LNCAP (cell line): ENCODE measurements around the gene GSK3A.

Experiments
- CTCF ChIP-seq: fragments of 450-650 bp; IDR thresholded peaks from 2 replicates; pipeline ENCODE4 v1.5.1; 2017; ENCODE audit warnings: mild to moderate bottlenecking

The GSK3A gene

DNA sequence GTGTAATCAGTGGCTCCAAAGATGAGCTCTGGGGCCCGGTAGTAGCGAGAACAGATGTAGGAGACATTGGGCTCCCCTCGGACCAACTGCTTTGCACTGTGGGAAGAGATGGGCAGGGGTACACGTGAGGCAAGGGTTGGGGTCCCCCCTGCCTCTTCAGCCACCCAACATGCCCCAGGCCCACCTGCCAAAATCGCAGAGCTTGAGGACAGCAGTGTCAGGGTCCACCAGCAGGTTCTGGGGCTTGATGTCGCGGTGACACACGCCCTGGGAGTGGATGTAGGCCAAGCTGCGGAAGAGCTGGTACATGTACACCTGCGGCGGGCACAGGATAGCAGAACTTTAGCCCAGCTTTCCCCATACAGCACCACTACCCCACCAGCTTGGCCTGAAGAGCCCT is 8.0 kb downstream of the GSK3A start:
- no peak for TF ChIP-seq CTCF

GRCh38 chr19:42233678-42234292 is 8.6 kb downstream of the GSK3A start:
- no peak for TF ChIP-seq CTCF

- no peak for TF ChIP-seq CTCF
Measured at GRCh38 chr19:42233106-42233505, 9.3 kb downstream of the GSK3A start.

GRCh38 chr19:42232435-42232834 is 10.0 kb downstream of the GSK3A start:
- no peak for TF ChIP-seq CTCF

DNA sequence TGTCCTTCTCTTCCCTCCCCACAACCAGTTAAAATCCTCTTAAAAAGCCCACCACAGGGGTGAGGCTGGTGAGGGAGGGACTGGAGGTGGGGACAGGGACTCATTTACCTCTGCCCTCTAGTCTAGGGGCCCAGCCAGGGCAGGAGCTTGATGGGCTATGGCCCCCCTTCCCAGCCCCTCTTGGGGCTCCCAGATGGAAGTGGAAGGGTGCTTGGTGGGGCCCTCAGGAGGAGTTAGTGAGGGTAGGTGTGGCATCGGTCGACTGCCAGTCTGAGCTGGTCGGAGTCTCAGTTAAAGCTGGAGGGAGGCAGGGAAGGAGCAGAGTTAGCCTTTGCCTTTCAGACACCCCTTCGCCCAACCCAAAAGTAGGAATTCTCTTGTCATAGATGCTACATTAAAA is 11.8 kb downstream of the GSK3A start:
- no peak for TF ChIP-seq CTCF

- TF ChIP-seq CTCF = no peak
Measured at GRCh38 chr19:42229855-42230351, 12.5 kb downstream of the GSK3A start.

DNA sequence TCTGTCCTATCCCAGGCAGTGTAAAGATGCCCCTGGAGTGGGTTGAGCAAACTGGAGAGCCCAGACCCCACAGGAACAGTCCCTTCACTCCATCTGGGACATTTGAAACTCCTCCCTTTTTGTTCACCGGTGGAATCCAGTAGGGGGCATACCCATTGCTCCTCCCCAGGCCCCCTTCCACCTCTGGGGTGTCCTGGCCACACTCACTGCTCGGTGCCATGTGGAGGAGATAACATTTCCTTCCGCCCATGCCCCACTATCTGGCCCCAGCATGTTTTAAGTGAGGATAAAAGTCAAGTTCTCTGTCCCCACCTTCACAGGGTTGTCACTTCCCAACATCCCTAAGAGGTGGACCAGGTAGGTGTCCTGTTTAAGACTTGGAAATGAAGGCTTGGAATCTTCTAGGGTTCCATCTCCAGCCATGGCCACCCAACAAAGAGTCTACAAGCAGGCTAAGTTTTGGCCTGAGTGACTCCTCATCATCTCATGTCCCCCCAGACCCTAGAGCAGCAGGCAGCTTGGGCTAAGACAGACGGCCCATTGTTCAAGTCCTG is 13.0 kb downstream of the GSK3A start:
- TF ChIP-seq CTCF = no peak

- no peak for TF ChIP-seq CTCF
Measured at GRCh38 chr19:42228641-42229040, 13.8 kb downstream of the GSK3A start.
